K562 (cell line): ENCODE results near the gene CCR5AS.

ENCODE experiments used
- BCL6 ChIP-seq: fragments of 250-450 bp; sonication (Bioruptor Pico); IDR thresholded peaks from 2 replicates; pipeline ENCODE4 v1.4.0; 2020
- CREM ChIP-seq: IDR thresholded peaks from 2 replicates; pipeline ENCODE4 v1.6.1; 2014; ENCODE audit warnings: antibody characterized with exemption, low read depth
- ESRRA ChIP-seq: fragments of 450-650 bp; IDR thresholded peaks from 2 replicates; pipeline ENCODE4 v1.6.1; 2014; ENCODE audit warnings: low read depth, mild to moderate bottlenecking, moderate library complexity, borderline replicate concordance
- KLF13 ChIP-seq: fragments of 450-650 bp; IDR thresholded peaks from 2 replicates; pipeline ENCODE4 v1.6.1; 2016; ENCODE audit warnings: missing genetic modification characterization, low read depth, mild to moderate bottlenecking, missing compliant biosample characterization, moderate library complexity, borderline replicate concordance
- MLLT1 ChIP-seq, 2 experiments: fragments of 450-650 bp; IDR thresholded peaks; 2 replicates each; pipeline ENCODE4 v1.6.1; 2016
- MTA1 ChIP-seq: fragments of 450-650 bp; IDR thresholded peaks from 2 replicates; pipeline ENCODE4 v1.6.1; 2017; ENCODE audit warnings: borderline replicate concordance
- NCOA1 ChIP-seq: fragments of 450-650 bp; IDR thresholded peaks from 2 replicates; pipeline ENCODE4 v1.6.1; 2016; ENCODE audit warnings: low read depth
- NFE2 ChIP-seq: IDR thresholded peaks from 2 replicates; pipeline ENCODE4 v1.6.1; 2014; ENCODE audit warnings: antibody characterized with exemption, low read depth
- POLR3G ChIP-seq: IDR thresholded peaks from 2 replicates; pipeline ENCODE4 v1.6.1; 2011; ENCODE audit not compliant: insufficient read length, insufficient replicate concordance; ENCODE audit errors: extremely low read depth
- ZNF347 ChIP-seq: fragments of 450-650 bp; formaldehyde crosslinking; IDR thresholded peaks from 2 replicates; pipeline ENCODE4 v1.4.0; 2020; ENCODE audit warnings: low read depth, mild to moderate bottlenecking, moderate library complexity
- TF ChIP-seq, protein P1 (sequence below): fragments of 250-450 bp; sonication (Bioruptor Pico); IDR thresholded peaks from 2 replicates; pipeline ENCODE4 v1.5.0; 2021
- TF ChIP-seq, protein P2 (sequence below): fragments of 450-650 bp; IDR thresholded peaks from 2 replicates; pipeline ENCODE4 v1.6.1; 2016; ENCODE audit warnings: mild to moderate bottlenecking, moderate library complexity
- TF ChIP-seq, protein P3 (sequence below): sonication (generic); formaldehyde crosslinking; IDR thresholded peaks from 2 replicates; pipeline ENCODE4 v1.8.0; 2023; ENCODE audit warnings: mild to moderate bottlenecking, missing genetic modification reagents

CCR5AS gene

GRCh38 chr3:46416125-46416810 lies 9.4 kb upstream of the CCR5AS start (continued):
- TF ChIP-seq NCOA1 (no peak), CREM (peak; percentile 13; the same call in 1 of the 2 replicates), ZNF347 (CRISPR knock-in tag) (no peak), KLF13 (tag) (no peak), POLR3G (no peak), BCL6 (CRISPR knock-in tag) (0 out of 2 replicates have a peak, but pooled peaks have one; percentile 2), MTA1 (no peak), NFE2 (no peak), MLLT1 (IDR thresholded peaks at IDR 0.05) (peak in 1 of 2 experiments; percentile 99; a peak in 2 of 4 replicates), ESRRA (peak; percentile 47; the same call in 1 of the 2 replicates)
- TF ChIP-seq, protein P1, sequence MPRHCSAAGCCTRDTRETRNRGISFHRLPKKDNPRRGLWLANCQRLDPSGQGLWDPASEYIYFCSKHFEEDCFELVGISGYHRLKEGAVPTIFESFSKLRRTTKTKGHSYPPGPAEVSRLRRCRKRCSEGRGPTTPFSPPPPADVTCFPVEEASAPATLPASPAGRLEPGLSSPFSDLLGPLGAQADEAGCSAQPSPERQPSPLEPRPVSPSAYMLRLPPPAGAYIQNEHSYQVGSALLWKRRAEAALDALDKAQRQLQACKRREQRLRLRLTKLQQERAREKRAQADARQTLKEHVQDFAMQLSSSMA (CRISPR knock-in tag), result no peak
- TF ChIP-seq, protein P2, sequence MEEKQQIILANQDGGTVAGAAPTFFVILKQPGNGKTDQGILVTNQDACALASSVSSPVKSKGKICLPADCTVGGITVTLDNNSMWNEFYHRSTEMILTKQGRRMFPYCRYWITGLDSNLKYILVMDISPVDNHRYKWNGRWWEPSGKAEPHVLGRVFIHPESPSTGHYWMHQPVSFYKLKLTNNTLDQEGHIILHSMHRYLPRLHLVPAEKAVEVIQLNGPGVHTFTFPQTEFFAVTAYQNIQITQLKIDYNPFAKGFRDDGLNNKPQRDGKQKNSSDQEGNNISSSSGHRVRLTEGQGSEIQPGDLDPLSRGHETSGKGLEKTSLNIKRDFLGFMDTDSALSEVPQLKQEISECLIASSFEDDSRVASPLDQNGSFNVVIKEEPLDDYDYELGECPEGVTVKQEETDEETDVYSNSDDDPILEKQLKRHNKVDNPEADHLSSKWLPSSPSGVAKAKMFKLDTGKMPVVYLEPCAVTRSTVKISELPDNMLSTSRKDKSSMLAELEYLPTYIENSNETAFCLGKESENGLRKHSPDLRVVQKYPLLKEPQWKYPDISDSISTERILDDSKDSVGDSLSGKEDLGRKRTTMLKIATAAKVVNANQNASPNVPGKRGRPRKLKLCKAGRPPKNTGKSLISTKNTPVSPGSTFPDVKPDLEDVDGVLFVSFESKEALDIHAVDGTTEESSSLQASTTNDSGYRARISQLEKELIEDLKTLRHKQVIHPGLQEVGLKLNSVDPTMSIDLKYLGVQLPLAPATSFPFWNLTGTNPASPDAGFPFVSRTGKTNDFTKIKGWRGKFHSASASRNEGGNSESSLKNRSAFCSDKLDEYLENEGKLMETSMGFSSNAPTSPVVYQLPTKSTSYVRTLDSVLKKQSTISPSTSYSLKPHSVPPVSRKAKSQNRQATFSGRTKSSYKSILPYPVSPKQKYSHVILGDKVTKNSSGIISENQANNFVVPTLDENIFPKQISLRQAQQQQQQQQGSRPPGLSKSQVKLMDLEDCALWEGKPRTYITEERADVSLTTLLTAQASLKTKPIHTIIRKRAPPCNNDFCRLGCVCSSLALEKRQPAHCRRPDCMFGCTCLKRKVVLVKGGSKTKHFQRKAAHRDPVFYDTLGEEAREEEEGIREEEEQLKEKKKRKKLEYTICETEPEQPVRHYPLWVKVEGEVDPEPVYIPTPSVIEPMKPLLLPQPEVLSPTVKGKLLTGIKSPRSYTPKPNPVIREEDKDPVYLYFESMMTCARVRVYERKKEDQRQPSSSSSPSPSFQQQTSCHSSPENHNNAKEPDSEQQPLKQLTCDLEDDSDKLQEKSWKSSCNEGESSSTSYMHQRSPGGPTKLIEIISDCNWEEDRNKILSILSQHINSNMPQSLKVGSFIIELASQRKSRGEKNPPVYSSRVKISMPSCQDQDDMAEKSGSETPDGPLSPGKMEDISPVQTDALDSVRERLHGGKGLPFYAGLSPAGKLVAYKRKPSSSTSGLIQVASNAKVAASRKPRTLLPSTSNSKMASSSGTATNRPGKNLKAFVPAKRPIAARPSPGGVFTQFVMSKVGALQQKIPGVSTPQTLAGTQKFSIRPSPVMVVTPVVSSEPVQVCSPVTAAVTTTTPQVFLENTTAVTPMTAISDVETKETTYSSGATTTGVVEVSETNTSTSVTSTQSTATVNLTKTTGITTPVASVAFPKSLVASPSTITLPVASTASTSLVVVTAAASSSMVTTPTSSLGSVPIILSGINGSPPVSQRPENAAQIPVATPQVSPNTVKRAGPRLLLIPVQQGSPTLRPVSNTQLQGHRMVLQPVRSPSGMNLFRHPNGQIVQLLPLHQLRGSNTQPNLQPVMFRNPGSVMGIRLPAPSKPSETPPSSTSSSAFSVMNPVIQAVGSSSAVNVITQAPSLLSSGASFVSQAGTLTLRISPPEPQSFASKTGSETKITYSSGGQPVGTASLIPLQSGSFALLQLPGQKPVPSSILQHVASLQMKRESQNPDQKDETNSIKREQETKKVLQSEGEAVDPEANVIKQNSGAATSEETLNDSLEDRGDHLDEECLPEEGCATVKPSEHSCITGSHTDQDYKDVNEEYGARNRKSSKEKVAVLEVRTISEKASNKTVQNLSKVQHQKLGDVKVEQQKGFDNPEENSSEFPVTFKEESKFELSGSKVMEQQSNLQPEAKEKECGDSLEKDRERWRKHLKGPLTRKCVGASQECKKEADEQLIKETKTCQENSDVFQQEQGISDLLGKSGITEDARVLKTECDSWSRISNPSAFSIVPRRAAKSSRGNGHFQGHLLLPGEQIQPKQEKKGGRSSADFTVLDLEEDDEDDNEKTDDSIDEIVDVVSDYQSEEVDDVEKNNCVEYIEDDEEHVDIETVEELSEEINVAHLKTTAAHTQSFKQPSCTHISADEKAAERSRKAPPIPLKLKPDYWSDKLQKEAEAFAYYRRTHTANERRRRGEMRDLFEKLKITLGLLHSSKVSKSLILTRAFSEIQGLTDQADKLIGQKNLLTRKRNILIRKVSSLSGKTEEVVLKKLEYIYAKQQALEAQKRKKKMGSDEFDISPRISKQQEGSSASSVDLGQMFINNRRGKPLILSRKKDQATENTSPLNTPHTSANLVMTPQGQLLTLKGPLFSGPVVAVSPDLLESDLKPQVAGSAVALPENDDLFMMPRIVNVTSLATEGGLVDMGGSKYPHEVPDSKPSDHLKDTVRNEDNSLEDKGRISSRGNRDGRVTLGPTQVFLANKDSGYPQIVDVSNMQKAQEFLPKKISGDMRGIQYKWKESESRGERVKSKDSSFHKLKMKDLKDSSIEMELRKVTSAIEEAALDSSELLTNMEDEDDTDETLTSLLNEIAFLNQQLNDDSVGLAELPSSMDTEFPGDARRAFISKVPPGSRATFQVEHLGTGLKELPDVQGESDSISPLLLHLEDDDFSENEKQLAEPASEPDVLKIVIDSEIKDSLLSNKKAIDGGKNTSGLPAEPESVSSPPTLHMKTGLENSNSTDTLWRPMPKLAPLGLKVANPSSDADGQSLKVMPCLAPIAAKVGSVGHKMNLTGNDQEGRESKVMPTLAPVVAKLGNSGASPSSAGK, result 0 out of 2 replicates have a peak, but pooled peaks have one; percentile 33
- TF ChIP-seq, protein P3, sequence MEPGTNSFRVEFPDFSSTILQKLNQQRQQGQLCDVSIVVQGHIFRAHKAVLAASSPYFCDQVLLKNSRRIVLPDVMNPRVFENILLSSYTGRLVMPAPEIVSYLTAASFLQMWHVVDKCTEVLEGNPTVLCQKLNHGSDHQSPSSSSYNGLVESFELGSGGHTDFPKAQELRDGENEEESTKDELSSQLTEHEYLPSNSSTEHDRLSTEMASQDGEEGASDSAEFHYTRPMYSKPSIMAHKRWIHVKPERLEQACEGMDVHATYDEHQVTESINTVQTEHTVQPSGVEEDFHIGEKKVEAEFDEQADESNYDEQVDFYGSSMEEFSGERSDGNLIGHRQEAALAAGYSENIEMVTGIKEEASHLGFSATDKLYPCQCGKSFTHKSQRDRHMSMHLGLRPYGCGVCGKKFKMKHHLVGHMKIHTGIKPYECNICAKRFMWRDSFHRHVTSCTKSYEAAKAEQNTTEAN (CRISPR knock-in tag), result no peak
